GM23338 (cell line): ENCODE results near the gene MYBPC2. TPM values are rescaled to one million over a fixed set of nuclear protein-coding genes. Genes with fewer than 3 reads are reported as not detected.

ENCODE experiments used
- ATAC-seq: fragments of 200-7000 bp; cut with Tn5 transposase; 3 replicates; pipeline ENCODE4 v1.9.1; 2020
- DNase-seq: peaks from one replicate; pipeline ENCODE4 v3.0.0-alpha.2; 2015; ENCODE audit warnings: low spot score
- H2AFZ ChIP-seq: fragments of 200-600 bp; sonication (generic); 2 replicates; pipeline ENCODE4 v1.8.0; 2016; ENCODE audit warnings: antibody characterized with exemption, mild to moderate bottlenecking, moderate library complexity
- H3F3A ChIP-seq: fragments of 200-600 bp; sonication (generic); replicated peaks from 2 replicates; pipeline ENCODE4 v1.8.0; 2017; ENCODE audit warnings: antibody characterized with exemption, mixed run types, low read depth
- H3K27ac ChIP-seq: fragments of 200-600 bp; sonication (generic); 2 replicates; pipeline ENCODE4 v1.6.1; 2016; ENCODE audit warnings: low read depth
- H3K27me3 ChIP-seq: fragments of 200-600 bp; sonication (generic); 2 replicates; pipeline ENCODE4 v1.8.0; 2016; ENCODE audit warnings: mild to moderate bottlenecking, mixed run types, moderate library complexity; ENCODE audit not compliant: insufficient read depth
- H3K36me3 ChIP-seq: fragments of 200-600 bp; sonication (generic); 2 replicates; pipeline ENCODE4 v1.8.0; 2016; ENCODE audit warnings: mild to moderate bottlenecking; ENCODE audit not compliant: insufficient read depth
- H3K4me1 ChIP-seq: fragments of 200-600 bp; sonication (generic); 2 replicates; pipeline ENCODE4 v1.8.0; 2016; ENCODE audit warnings: mild to moderate bottlenecking, moderate library complexity; ENCODE audit not compliant: insufficient read depth
- H3K4me2 ChIP-seq: fragments of 200-600 bp; sonication (generic); 2 replicates; pipeline ENCODE4 v1.7.1; 2017; ENCODE audit warnings: mixed run types
- H3K4me3 ChIP-seq: fragments of 200-600 bp; sonication (generic); 2 replicates; pipeline ENCODE4 v1.6.1; 2016; ENCODE audit warnings: mixed run types
- H3K79me2 ChIP-seq: fragments of 200-600 bp; sonication (generic); replicated peaks from 2 replicates; pipeline ENCODE4 v1.8.0; 2017; ENCODE audit warnings: mild to moderate bottlenecking; ENCODE audit not compliant: insufficient read depth
- H3K9me2 ChIP-seq: fragments of 200-600 bp; sonication (generic); 2 replicates; pipeline ENCODE4 v1.8.0; 2017; ENCODE audit not compliant: insufficient read depth
- H4K20me1 ChIP-seq: fragments of 200-600 bp; sonication (generic); replicated peaks from 2 replicates; pipeline ENCODE4 v1.8.0; 2017; ENCODE audit warnings: mild to moderate bottlenecking; ENCODE audit not compliant: insufficient read depth
- H3K27ac Mint-ChIP-seq: 2 replicates; pipeline ENCODE4 v1.8.0; 2020; ENCODE audit warnings: inconsistent platforms, mild to moderate bottlenecking, moderate library complexity, mixed read lengths
- H3K27me3 Mint-ChIP-seq: 3 replicates; pipeline ENCODE4 v1.8.0; 2022; ENCODE audit warnings: low read depth, mild to moderate bottlenecking, moderate library complexity, mixed read lengths, inconsistent platforms; ENCODE audit not compliant: insufficient read depth, poor library complexity
- H3K36me3 Mint-ChIP-seq: 3 replicates; pipeline ENCODE4 v1.8.0; 2021; ENCODE audit warnings: low read depth, mild to moderate bottlenecking, inconsistent platforms, moderate library complexity, mixed read lengths
- H3K4me1 Mint-ChIP-seq: 3 replicates; pipeline ENCODE4 v1.8.0; 2020; ENCODE audit warnings: mild to moderate bottlenecking, inconsistent platforms, mixed read lengths
- H3K4me3 Mint-ChIP-seq: 3 replicates; pipeline ENCODE4 v1.8.0; 2021; ENCODE audit warnings: moderate library complexity, mild to moderate bottlenecking, inconsistent platforms, mixed read lengths
- H3K9me3 Mint-ChIP-seq: 3 replicates; pipeline ENCODE4 v1.8.0; 2020; ENCODE audit warnings: moderate library complexity, mild to moderate bottlenecking, inconsistent platforms, mixed read lengths
- CREB1 ChIP-seq: fragments of 250-450 bp; sonication (Bioruptor Pico); IDR thresholded peaks from 2 replicates; pipeline ENCODE4 v1.5.0; 2020; ENCODE audit warnings: low read depth, mild to moderate bottlenecking, moderate library complexity
- JUNB ChIP-seq: IDR thresholded peaks from one replicate; pipeline ENCODE4 v1.6.1; 2016; ENCODE audit warnings: antibody characterized with exemption; ENCODE audit not compliant: unreplicated experiment
- POLR2AphosphoS5 ChIP-seq: IDR thresholded peaks from 2 replicates; pipeline ENCODE4 v1.6.1; 2016; ENCODE audit warnings: antibody characterized with exemption, low read depth
- REST ChIP-seq: IDR thresholded peaks from one replicate; pipeline ENCODE4 v1.6.1; 2018; ENCODE audit warnings: antibody characterized with exemption; ENCODE audit not compliant: unreplicated experiment
- STAT1 ChIP-seq: IDR thresholded peaks from one replicate; pipeline ENCODE4 v1.6.1; 2016; ENCODE audit warnings: antibody characterized with exemption; ENCODE audit not compliant: unreplicated experiment
- ZNF114 ChIP-seq: fragments of 250-450 bp; sonication (Bioruptor Pico); IDR thresholded peaks from 2 replicates; pipeline ENCODE4 v1.5.0; 2020; ENCODE audit warnings: mild to moderate bottlenecking, moderate library complexity
- ZNF462 ChIP-seq: fragments of 250-450 bp; sonication (Bioruptor Pico); IDR thresholded peaks from 2 replicates; pipeline ENCODE4 v1.5.0; 2020; ENCODE audit warnings: mild to moderate bottlenecking, moderate library complexity
- polyA plus RNA-seq: library from polyadenylated mRNA; unstranded; fragments of >200 nt; fragmentation: Nextera tagmentation; extraction: Ambion mirVana; gene quantifications from 2 replicates; pipeline ENCODE4 v1.2.1, GENCODE V29; 2016
- total RNA-seq: library from RNA; depleted of rRNA; stranded (reverse); fragments of >200 nt; shearing (Covaris generic); gene quantifications from 2 replicates; pipeline ENCODE4 v1.2.3, GENCODE V29; 2014

Gene MYBPC2
- total and polyA plus RNA-seq, 2 experiments from 2014 or later = 4.2 to 5.9 TPM

GRCh38 chr19:50430888-50431342 is 1.8 kb upstream of the MYBPC2 start:
- peak overlapping the region; percentile 82 for H3K4me3 Mint-ChIP-seq
- H3K4me1 Mint-ChIP-seq = peaks cover 19% of the 10 kb centered on the region
- peaks cover 26% of the 10 kb centered on the region for H3K27me3 ChIP-seq
- DNase-seq = peak; percentile 25
- TF ChIP-seq REST = no peak
- TF ChIP-seq JUNB = no peak
- TF ChIP-seq CREB1 (CRISPR knock-in tag) = no peak
- TF ChIP-seq STAT1 = no peak
- no peak for TF ChIP-seq ZNF462 (CRISPR knock-in tag)
- no peak for TF ChIP-seq ZNF114
- TF ChIP-seq POLR2AphosphoS5 = no peak
- peak overlapping the region; percentile 89; the same call in 1 of the 2 replicates for H2AFZ ChIP-seq
- no peaks in the 10 kb centered on the region for H3K9me2 ChIP-seq
- ATAC-seq = no peak
- H3K27ac ChIP-seq = no peak overlapping the region
- peaks cover 20% of the 10 kb centered on the region for H3K27me3 Mint-ChIP-seq
- H3K4me2 ChIP-seq = peak overlapping the region; percentile 88
- H3K27ac Mint-ChIP-seq = no peak overlapping the region; the same call in 1 of the 2 replicates
- peak overlapping the region; percentile 84 for H3K4me3 ChIP-seq
- peaks cover 20% of the 10 kb centered on the region; the same call in 1 of the 2 replicates for H3F3A ChIP-seq
- H3K4me1 ChIP-seq = peaks cover 29% of the 10 kb centered on the region
- H3K36me3 Mint-ChIP-seq = 0 out of 3 replicates have a peak, but pooled peaks cover 6% of the 10 kb centered on the region
- no peaks in the 10 kb centered on the region; the same call in 2 of the 3 replicates for H3K9me3 Mint-ChIP-seq
- H3K79me2 ChIP-seq = no peaks in the 10 kb centered on the region
- H3K36me3 ChIP-seq = no peaks in the 10 kb centered on the region
- H4K20me1 ChIP-seq = no peaks in the 10 kb centered on the region; the same call in 1 of the 2 replicates
